ENCODE results near the gene COX6A1.
"Not testable (repeated sequence)": the region's sequence is repeated elsewhere in the genome, so short reads cannot be mapped to it uniquely, and the experiment has no call there.

Gene COX6A1

DNA sequence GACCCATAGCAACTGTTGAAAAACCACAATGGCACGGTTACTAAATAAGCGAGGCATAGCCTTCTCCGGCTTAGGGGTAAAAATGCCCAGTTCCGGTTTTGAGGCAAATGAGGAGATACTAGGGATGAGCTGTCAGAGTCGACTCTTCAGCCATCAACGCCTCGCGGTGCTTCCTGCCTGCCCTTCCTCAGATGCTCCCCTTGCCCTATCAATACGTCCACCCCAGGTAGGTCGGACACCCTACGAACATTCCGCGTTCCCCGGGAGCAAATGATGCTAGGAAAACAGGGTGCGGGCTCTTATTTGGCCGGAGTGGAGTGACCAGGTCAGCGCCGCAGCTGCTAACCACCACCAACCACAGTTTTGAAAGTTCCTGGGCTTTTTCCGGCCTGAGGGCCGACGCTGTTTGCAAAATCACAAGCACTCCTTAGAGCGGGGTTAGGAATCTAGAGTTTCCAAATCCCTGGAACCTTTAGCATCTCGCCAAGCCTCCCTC lies 30.5 kb downstream of the COX6A1 start:
- peak; percentile 5 for DNase-seq

DNA sequence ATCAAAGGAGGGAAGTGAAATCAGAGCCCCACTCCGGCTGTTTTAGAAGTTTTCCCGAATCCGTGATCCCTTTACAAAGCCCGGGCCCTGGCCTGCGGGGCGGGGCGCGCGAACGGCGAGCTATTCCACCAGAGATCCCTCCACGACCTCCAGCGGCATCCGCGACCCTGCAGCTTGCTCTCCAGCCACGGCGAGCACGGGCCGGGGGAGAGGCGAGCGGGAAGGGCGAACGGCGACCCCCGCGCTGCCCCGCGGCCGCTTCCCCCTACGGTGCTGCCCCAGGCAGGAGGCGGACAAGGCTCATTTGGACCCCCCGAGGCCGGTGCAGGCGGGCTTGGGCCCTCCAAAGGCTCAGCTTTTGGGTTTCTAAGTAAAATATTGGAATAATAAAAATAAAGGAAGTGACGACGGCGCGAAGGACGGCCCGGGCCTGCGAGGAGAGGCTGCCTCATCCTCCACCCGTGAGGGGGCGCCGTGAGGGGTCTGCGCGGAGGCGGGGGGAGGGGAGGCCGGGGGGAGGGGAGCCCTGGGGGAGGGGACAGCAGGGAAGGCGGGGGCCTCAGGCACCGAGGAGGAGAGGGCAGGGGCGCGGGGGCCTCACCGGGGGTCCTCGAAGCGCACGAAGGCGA lies 31.0 kb downstream of the COX6A1 start:
- DNase-seq: peak; percentile 45

GRCh38 chr12:120469450-120470149 lies 31.7 kb downstream of the COX6A1 start, which contains the start of gene SRSF9:
Gene SRSF9 (minus strand): TSS chr12:120469748. CDS start chr12:120469609, 139 bp downstream.
- peak; percentile 96 for DNase-seq

DNA sequence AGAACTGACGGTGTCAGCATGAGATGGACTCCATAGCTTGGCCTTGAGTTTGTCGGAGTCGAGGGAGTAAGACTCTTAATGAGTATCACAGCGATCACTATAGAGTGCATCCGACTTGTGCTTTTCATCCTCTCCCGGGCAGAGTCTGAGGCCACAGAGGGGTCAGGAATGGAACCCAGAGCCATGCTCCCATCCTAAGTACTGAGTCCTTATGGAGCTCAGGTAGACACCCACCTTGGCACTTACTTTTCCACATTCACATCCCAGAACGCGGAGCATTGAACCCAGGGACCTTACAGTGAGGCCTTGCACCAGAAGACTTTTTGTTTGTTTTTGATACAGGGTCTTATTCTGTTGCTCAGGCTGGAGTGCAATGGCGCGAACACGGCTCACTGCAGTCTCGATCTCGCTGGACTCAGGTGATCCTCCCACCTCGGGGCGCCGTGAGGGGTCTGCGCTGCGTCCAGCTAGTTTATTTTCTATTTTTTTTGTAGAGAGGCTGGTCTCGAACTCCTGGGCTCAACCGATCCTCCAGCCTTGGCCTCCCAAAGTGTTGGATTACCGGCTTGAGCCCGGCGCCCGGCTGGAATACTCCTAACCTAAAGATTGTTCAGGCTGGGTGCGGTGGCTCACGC lies 32.4 kb downstream of the COX6A1 start:
- no peak for DNase-seq

- no peak for DNase-seq
Observed at GRCh38 chr12:120472521-120472920, 34.6 kb downstream of the COX6A1 start.

GRCh38 chr12:120473807-120474615 lies 36.1 kb downstream of the COX6A1 start:
- DNase-seq: no peak

- no peak for DNase-seq
Observed at GRCh38 chr12:120474616-120474960, 36.7 kb downstream of the COX6A1 start.

GRCh38 chr12:120475643-120476042 lies 37.7 kb downstream of the COX6A1 start:
- no peak for DNase-seq

DNA sequence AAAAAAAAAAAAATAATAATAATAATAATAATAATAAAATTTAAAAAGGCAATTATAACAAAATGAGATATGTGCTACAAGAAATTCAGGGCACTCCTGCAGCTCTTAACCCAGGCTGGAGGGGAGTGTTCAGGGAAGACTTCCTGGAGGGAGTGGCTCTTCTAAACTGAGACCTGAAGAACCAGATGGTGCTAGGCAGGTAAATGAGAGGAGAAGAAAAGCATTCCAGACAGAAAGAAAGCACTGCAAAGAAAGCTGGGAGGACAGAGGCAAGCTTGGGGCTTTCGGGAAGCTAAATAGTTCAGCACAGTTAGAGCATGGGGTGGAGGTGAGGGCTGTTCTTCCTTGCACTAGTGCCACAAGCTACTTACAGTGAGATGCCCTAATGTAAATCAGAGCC lies 41.5 kb downstream of the COX6A1 start:
- DNase-seq: no peak

DNA sequence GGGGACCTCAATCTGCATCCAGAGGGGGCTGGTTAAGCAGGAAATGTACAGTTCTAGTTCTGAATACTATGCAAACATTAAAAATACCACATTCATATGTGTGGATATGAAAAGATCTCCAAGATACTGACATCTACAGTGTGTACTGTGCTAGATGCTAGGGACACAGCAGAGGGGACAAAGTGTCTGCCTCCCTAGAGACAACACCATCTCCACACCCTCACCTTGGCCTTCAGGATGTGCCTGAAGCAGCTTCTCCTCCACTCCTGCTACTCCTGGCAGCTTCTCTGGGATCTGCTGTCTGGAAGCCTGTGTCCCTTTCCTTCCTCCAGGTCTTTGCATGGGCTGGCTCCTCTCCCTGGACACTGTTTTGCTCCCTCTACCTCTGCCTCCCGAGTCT lies 42.3 kb downstream of the COX6A1 start:
- no peak for DNase-seq

DNA sequence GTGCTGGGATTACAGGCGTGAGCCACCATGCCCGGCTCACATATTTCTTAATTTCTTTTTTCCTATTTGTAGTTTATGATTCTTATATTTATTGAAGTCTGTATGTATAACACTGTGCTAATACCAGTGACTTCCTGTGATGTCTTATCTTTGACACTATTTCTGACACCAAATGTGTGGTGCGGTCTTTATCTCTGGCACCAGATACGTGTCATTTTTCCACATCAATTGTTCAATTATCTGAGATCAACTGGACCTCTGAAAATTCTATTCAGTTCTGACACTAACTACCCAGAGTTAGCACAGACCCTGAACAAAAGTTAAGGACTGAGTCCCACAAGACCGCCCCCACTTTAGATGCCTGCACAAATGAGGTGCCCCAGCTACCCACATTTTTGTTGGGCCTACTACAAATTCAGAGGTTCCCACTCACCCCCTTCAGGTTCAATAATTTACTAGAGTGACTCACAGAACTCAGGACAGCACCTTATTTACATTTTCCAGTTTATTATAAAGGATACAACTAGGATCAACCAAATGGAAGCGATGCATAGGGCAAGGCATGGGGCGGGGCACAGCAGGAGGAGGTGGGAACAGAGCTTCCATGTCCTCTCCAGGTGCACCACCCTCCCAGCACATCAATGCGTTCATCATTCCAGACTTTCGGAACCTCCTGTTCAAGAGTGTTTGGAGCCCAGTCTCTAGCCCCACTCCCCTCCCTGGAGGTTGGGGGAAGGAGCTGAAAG lies 43.3 kb downstream of the COX6A1 start:
- no peak for DNase-seq

DNA sequence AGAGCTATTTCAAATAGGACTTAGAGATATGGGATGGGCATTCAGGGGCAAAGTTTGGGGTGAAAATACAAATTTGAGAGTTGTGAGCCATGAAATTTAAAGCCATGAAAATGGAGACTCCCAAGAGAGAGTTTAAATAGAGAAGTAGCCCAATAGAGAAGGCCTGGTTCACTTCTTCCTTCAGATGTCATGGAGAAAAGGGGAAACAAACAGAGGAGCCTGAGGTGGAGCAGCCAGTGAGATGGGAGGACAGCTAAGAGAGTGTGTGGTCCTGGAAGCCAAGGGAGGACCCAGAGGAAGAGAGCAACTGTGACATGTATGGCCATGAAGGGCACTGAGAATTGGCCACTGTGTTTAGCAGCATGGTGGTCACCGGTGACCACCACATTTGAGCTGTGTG lies 45.7 kb downstream of the COX6A1 start:
- no peak for DNase-seq

- DNase-seq: no peak
Observed at GRCh38 chr12:120485961-120486881, 48.3 kb downstream of the COX6A1 start.

DNA sequence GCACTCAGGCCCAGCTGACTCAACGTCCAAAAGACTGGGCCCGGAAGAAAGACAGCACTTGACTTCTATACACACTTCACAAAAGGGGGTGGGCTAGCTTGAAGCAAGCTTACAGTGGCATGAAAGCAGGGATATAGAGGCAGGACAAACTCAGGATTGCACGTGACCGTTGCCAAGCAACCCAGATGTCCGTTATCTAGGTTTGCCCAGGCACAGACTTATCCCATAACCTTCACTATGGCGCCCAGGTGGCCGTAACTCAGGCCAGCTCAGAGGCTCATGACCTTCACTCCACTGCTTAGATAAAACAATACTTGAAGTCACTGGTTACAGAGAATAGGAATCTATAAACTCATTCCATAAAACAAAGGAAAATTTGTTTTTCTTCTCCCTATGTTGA lies 49.6 kb downstream of the COX6A1 start:
- not testable (repeated sequence) for DNase-seq

GRCh38 chr12:120488057-120488640 lies 50.2 kb downstream of the COX6A1 start:
- no peak for DNase-seq

GRCh38 chr12:120489018-120489417 lies 51.1 kb downstream of the COX6A1 start:
- DNase-seq: no peak

GRCh38 chr12:120490325-120490724 lies 52.4 kb downstream of the COX6A1 start:
- no peak for DNase-seq
